Measurements from ENCODE around the gene CCDC92B.
"Not testable (repeated sequence)": the region's sequence is repeated elsewhere in the genome, so short reads cannot be mapped to it uniquely, and the experiment has no call there.

Gene CCDC92B

GRCh38 chr17:2691069-2691871 is 58.2 kb downstream of the CCDC92B start:
- DNase-seq: no peak

GRCh38 chr17:2690165-2691068 is 59.0 kb downstream of the CCDC92B start:
- no peak for DNase-seq

- DNase-seq: no peak
Observed at GRCh38 chr17:2689411-2690164, 59.9 kb downstream of the CCDC92B start.

- no peak for DNase-seq
Observed at GRCh38 chr17:2688351-2689342, 60.8 kb downstream of the CCDC92B start.

GRCh38 chr17:2687074-2687418 is 62.4 kb downstream of the CCDC92B start:
- no peak for DNase-seq

- no peak for DNase-seq
Observed at GRCh38 chr17:2685696-2686095, 63.8 kb downstream of the CCDC92B start.

- no peak for DNase-seq
Observed at GRCh38 chr17:2684549-2684948, 64.9 kb downstream of the CCDC92B start.

GRCh38 chr17:2683912-2684311 is 65.5 kb downstream of the CCDC92B start:
- DNase-seq: no peak

GRCh38 chr17:2682176-2682938 is 67.1 kb downstream of the CCDC92B start:
- no peak for DNase-seq

- DNase-seq: no peak
Observed at GRCh38 chr17:2681650-2682049, 67.8 kb downstream of the CCDC92B start.

GRCh38 chr17:2680961-2681360 is 68.5 kb downstream of the CCDC92B start:
- no peak for DNase-seq

GRCh38 chr17:2679247-2679646 is 70.2 kb downstream of the CCDC92B start:
- not testable (repeated sequence) for DNase-seq
